PC-9 (cell line): ENCODE results near the gene APEH.
"Not testable (repeated sequence)": the region's sequence is repeated elsewhere in the genome, so short reads cannot be mapped to it uniquely, and the experiment has no call there.

Source experiments
- EZH2 ChIP-seq: fragments of 200-600 bp; sonication (generic); IDR thresholded peaks from 2 replicates; pipeline ENCODE4 v1.8.0; 2017; ENCODE audit warnings: antibody characterized with exemption, low read depth
- TF ChIP-seq, protein P1 (sequence below): fragments of 200-600 bp; sonication (generic); conservative IDR thresholded peaks from 2 replicates; pipeline ENCODE4 v1.6.1; 2017; ENCODE audit warnings: mixed run types, antibody characterized with exemption, mild to moderate bottlenecking, moderate library complexity

DNA sequence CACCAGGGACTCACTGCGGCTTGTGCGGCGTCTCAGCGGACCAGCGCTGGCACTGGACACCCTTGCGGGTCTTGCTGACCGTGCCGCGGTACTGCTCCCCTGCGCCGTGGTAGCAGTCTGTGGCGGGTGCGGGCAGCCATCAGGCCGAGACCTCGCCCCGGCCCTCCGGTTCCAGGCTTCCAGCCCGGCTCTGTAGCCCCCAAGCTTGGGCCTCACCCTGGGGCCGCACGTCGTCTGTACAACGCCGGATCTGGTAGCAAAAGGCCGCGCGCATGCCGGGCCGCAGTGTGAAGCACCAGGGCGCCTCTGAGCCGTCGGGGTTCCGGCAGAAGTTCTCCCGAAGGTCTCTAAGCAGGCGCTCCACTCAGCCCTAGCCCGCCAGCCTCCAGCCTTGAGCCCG lies 11.7 kb downstream of the APEH start:
- TF ChIP-seq, protein P1, sequence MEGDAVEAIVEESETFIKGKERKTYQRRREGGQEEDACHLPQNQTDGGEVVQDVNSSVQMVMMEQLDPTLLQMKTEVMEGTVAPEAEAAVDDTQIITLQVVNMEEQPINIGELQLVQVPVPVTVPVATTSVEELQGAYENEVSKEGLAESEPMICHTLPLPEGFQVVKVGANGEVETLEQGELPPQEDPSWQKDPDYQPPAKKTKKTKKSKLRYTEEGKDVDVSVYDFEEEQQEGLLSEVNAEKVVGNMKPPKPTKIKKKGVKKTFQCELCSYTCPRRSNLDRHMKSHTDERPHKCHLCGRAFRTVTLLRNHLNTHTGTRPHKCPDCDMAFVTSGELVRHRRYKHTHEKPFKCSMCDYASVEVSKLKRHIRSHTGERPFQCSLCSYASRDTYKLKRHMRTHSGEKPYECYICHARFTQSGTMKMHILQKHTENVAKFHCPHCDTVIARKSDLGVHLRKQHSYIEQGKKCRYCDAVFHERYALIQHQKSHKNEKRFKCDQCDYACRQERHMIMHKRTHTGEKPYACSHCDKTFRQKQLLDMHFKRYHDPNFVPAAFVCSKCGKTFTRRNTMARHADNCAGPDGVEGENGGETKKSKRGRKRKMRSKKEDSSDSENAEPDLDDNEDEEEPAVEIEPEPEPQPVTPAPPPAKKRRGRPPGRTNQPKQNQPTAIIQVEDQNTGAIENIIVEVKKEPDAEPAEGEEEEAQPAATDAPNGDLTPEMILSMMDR: not testable (repeated sequence)
- not testable (repeated sequence) for TF ChIP-seq EZH2
